HG03159 (cell line): ENCODE measurements around the gene EIF5.

ENCODE experiments used
- ATAC-seq: cut with Tn5 transposase; IDR thresholded peaks from one replicate; pipeline ENCODE4 v1.9.1; 2021; ENCODE audit warnings: mild to moderate bottlenecking, moderate library complexity; ENCODE audit not compliant: unreplicated experiment

The EIF5 gene

DNA sequence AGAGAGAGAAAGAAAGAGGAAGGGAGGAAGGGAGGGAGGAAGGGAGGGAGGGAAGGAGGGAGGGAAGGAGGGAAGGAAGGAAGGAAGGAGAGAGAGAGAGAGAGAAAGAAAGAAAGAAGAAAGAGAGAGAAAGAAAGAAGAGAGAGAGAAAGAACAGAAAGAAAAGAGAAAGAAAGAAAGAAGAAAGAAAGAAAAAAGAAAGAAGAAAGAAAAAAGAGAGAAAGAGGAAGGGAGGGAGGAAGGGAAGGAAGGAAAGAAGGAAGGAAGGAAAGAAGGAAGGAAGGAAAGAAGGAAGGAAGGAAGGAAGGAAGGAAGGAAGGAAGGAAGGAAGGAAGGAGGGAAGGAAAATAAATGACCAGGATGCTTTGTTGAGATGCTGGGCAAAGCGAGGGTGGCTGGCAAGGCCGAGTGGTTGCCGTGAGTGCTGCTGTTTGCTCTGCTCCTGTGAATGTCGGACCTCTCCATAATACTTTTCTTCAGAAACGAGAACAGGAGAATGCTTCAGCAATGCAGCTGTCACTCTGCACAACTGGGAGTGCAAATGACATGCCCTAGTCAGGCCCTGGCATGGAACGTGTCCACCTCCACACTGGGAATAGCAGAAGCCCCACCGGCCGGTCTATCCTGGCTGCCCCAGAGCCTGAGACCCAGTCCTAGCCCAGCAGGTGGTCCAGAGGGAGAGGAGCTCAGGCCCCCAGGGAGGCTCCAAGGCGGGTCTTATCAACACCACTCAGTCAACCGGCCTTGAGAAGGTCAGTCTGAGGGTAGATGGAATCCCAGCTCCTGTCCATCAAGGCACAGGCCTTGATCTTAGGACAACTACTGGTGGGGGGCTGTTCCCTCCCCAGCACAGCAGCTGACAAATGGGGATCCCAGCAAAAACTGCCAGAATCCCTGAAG, 25.1 kb upstream of the EIF5 start:
- ATAC-seq = no peak

DNA sequence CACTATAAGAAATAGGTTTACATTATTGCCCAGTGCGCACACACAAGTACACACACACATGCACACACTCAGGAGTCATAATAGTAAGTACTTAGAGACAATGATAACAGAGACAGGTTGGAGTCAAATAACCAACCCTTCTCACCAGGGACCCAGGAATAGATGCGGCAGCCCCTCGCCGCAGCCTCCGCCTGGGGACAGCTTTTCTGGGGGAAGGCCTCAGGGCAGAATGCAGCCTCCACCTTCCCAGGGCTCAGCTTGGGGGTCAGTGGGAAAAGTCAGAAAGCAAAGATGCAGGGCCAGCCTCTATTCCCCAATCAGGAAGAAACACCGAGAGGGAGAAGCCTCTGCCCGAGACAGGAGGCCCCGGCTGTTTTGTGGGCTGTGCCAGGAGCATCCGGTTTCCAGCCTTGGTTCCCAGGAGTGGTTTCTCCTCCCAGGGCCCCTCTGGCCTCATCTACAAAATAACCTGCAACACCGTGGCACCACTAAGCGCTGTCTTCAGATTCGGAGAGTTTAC, 23.4 kb upstream of the EIF5 start:
- ATAC-seq = no peak

GRCh38 chr14:103311171-103311997, 22.7 kb upstream of the EIF5 start:
- no peak for ATAC-seq

- ATAC-seq = no peak
Measured at GRCh38 chr14:103312006-103312635, 21.9 kb upstream of the EIF5 start.

GRCh38 chr14:103313704-103314103, 20.3 kb upstream of the EIF5 start:
- ATAC-seq = no peak

DNA sequence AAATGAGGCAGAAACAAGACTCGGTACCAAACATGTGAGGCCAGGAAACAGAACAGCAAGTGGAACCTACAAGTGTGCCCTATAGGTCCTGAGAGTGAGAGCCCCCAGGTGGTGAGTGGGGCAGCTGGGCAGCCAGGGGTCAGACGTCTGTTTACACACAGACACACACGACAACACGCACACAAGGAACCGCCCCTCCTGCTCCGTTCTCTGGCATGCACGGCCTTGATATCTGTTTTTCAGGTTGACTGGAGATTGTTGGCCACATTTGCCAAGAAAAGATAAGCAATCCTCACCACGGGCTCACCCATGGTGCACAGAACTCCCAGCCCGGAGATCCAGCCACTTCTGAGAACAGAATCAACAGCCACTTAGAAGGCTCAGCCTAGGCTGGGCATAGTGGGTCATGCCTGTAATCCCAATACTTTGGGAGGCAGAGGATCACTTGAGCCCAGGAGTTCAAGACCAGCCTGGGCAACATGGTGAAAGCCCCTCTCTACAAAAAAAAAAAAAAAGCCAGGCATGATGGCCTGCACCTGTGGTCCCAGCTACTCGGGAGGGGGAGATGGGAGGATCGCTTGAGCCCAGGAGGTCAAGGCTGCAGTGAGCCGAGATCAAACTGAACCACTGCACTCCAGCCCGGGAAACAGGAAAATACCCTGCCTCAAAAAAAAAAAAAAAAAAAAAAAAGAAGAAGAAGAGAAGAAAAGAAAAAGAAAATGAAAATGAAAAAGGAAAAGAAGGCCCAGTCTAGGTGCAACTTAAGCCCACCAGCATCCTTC, 19.4 kb upstream of the EIF5 start:
- no peak for ATAC-seq

DNA sequence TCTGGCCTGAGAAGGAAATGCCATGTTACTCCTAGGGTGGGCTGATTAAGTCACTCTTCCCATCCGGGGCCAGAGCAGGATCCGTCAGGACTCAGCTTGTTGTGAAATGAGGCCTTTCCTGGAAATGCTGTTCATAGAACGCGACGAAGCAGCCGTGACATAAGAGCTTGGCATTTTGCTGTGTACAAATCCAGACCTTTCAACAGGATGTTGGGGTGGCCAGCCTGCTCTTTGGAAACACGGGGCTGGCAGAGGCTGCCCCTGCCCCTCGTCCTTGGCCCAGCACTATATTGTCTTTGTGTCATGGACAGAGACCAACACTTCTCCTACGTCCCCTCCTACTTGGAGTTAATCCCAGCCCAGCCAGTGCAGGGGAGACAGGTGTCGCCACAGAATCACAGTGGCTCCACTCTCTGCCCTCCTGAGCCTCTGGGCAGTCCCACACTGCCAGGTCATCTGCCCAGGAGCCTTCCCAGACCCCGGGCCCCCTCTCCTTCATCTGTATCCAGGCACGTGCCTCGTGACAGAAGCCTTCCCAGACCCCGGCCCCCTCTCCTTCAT, 18.6 kb upstream of the EIF5 start:
- no peak for ATAC-seq

- no peak for ATAC-seq
Measured at GRCh38 chr14:103315941-103316340, 18.1 kb upstream of the EIF5 start.

DNA sequence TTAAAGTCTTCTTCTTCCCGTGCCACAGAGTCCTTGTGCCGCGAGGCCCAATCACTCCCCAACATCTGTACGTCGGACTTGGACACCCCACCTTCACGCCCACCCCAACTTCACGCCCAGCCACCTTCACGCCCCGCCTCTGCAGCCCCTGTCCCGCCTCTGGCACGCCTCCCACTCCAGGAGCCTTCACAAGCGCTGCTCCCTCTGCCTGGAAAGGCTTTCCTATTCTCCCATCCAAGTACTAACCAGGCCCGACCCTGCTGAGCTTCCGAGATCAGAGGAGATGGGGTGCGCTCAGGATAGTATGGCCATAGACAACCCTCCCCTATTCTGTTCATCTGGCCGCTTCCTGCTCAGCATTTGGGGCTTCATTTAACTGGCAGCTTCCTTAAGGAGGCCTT, 17.3 kb upstream of the EIF5 start:
- no peak for ATAC-seq

DNA sequence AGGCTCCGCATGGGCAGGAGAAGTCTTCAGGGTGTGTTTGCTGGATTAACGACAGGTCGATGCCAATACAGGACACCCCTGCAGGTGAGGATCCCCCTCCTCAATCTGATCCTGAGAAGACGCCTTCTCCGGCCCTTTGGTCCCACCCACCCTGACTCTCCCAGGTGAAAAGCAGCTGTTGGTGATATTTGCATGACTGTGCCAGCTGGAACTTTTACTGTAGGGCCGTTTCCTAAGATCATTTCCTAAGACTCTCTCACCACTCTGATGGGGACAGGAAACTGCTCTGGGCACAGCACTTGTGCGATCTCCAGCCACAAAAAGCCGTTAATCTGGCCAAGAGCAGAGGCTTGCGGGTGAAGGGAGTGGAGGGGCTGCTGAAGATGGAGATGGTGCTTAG, 16.8 kb upstream of the EIF5 start:
- ATAC-seq = no peak

DNA sequence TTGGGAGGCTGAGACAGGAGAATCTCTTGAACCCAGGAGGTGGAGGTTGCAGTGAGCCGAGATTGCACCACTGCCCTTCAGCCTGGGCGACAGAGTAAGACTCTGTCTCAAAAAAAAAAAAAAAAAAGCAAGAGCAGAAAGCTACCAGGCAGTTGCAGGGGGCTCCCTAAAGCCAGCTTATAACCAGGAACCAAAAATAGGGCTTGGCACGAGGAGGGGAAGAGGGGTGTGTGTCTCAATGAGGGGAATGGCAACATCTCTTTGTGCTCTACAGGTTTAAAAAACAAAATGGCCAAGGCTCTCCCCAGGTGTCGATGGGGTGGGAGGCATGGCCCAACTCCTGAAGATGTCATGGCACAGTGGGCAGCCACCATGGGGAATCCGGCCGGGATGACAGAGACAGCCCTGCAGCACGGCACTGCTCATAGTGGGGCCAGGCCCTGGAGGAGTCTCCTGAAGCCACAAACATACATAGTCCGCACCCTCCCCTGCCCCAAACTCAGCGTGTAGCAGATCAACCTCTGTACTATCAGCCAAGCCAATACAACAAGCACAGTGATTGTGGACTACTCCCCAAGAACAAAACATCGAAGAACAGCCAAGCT, 16.0 kb upstream of the EIF5 start:
- ATAC-seq = no peak

GRCh38 chr14:103318750-103319419, 15.2 kb upstream of the EIF5 start:
- ATAC-seq = no peak

DNA sequence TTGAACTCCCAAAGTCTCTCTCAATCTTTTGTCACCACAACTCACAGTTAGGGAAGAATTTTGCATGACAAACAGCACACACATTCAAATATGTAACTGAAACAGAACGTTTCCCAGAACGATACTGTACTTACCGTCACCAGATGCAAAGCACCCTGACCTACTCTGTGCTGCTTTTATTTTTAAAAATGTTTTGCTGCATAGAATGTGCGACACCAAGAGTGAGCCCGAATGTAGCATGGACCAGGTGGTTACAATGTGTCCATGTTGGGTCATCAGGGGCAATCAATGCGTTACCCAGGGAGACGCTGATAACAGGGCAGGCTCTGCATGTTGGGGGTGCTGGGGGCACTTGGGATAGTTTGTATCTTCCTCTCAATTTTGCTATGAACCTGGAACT, 14.6 kb upstream of the EIF5 start:
- no peak for ATAC-seq

- no peak for ATAC-seq
Measured at GRCh38 chr14:103326078-103326477, 8.0 kb upstream of the EIF5 start.

GRCh38 chr14:103328941-103329340, 5.1 kb upstream of the EIF5 start:
- ATAC-seq = no peak

DNA sequence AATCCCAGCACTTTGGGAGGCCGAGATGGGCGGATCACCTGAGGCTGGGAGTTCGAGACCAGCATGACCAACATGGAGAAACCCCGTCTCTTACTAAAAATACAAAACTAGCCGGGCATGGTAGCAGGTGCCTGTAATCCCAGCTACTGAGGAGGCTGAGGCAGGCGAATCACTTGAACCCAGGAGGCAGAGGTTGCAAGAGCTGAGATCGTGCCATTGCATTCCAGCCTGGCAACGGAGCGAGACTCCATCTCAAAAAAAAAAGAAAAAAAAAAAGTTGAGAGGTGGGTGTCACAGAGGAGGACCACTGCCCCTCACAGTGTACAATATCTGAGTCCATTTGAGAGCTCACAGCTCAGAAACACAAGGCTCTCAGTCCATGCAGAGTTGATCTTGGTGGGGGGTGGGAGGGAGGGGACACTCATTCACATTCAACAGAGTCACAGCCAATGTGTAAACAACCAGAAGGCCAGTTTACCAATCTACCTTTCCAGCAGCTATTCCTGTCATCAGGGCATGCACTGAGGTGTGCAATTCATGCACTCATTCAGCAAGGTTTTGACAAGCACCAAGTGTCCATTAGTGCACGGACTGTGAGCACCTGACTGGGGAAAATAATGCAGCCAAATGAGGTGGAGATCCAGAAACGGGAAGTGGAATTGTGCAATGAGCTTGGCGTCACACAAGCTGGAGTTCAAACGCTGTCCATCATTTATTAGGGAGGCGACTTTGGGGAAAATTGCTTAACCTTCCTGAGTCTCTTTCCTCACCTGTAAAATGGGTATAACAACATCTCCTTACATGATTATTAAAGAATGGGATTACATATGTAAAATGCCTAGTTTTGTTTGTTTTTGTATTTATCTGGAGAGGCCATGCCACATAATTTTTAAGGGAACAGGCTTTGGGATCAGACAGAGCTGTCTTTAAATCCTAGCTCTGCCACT, 4.4 kb upstream of the EIF5 start:
- no peak for ATAC-seq

DNA sequence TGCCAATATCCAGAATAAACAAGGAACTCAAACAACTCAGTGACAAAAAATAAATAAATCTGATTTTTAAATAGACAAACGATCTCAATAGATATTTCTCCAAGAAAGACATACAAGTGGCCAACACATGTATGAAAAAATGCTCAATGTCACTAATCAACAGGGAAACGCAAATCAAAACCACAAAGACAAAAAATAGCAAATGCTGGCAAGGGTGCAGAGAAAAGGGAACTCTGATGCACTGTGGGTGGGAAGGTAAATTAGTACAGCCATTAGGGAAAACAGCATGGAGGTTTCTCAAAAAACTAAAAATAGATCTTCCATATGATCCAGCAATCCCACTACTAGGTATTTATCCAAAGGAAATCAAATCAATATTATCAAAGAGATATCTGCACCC, 3.5 kb upstream of the EIF5 start:
- ATAC-seq = no peak
